ENCODE data around the gene GAREM2. TPM values are rescaled to one million over a fixed set of nuclear protein-coding genes. Genes with fewer than 3 reads are reported as not detected.

Gene GAREM2
- total RNA-seq, 2 experiments from 2014 or later = 2.2 to 2.7 TPM

DNA sequence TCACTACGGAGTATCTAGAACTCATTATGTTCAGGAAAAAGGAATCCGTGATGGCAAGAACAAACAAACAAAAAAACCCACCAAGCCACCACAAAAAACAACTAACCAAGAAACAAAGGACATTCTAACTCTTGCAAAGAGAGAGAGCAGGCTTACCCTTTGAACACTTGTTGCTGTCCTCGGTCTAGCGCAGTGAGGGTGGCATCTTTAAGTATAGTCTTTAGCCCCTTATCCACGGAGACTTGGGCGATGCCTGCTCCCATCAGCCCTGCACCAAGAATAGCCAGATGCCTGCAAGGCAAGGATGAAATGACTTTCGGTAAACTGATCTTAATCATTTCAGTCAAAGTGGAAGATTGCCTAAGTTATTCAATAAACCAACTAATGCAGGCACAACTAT, 31.0 kb downstream of the GAREM2 start:
- Mint-ChIP-seq H3K4me1 (ENCODE audit: low read depth) (no peaks in the 10 kb centered on the region), H3K4me3 (no peak overlapping the region), H3K27me3 (no peaks in the 10 kb centered on the region), H3K9me3 (no peaks in the 10 kb centered on the region), H3K27ac (no peak overlapping the region), H3K36me3 (ENCODE audit: low read depth) (peaks cover 37% of the 10 kb centered on the region)
- ChIA-PET POLR2A (no interaction called here), CTCF (no interaction called here)
- intact Hi-C loops (cut with micrococcal nuclease) = no loop called here
- ATAC-seq (no peak), DNase-seq (no peak)
- TF ChIP-seq, protein P1, sequence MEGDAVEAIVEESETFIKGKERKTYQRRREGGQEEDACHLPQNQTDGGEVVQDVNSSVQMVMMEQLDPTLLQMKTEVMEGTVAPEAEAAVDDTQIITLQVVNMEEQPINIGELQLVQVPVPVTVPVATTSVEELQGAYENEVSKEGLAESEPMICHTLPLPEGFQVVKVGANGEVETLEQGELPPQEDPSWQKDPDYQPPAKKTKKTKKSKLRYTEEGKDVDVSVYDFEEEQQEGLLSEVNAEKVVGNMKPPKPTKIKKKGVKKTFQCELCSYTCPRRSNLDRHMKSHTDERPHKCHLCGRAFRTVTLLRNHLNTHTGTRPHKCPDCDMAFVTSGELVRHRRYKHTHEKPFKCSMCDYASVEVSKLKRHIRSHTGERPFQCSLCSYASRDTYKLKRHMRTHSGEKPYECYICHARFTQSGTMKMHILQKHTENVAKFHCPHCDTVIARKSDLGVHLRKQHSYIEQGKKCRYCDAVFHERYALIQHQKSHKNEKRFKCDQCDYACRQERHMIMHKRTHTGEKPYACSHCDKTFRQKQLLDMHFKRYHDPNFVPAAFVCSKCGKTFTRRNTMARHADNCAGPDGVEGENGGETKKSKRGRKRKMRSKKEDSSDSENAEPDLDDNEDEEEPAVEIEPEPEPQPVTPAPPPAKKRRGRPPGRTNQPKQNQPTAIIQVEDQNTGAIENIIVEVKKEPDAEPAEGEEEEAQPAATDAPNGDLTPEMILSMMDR (IDR thresholded peaks at IDR 0.05) = no peak

DNA sequence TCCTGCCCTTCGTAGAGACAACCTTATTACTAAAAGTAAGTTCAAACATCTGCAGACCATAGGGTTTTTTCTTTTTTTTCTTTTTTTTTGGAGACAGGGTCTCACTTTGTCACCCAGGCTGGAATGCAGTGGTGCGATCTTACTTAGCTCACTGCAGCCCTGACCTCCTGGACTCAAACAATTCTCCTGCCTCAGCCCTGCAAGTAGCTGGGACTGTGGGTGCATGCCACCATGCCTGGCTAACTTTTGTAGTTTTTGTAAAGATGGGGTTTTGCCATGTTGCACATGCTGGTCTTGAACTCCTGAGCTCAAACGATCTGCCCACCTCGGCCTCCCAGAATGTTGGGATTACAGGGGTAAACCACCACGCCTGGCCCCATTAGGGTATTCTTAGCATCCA, 39.1 kb downstream of the GAREM2 start:
- Mint-ChIP-seq H3K36me3 (ENCODE audit: low read depth) (peaks cover 35% of the 10 kb centered on the region), H3K4me1 (ENCODE audit: low read depth) (no peaks in the 10 kb centered on the region), H3K4me3 (no peak overlapping the region), H3K27ac (no peak overlapping the region), H3K9me3 (no peaks in the 10 kb centered on the region), H3K27me3 (no peaks in the 10 kb centered on the region)
- CTCF ChIA-PET = interaction anchor here (1.7 kb wide), 1 partner anchor 10 kb away, joined by 4 read pairs; no protein-coding TSS in a partner anchor
- no peak for DNase-seq
- POLR2A ChIA-PET = no interaction called here
- intact Hi-C loops (cut with micrococcal nuclease) = no loop called here
- ATAC-seq = no peak
- TF ChIP-seq, protein P1 (IDR thresholded peaks at IDR 0.05) = no peak

DNA sequence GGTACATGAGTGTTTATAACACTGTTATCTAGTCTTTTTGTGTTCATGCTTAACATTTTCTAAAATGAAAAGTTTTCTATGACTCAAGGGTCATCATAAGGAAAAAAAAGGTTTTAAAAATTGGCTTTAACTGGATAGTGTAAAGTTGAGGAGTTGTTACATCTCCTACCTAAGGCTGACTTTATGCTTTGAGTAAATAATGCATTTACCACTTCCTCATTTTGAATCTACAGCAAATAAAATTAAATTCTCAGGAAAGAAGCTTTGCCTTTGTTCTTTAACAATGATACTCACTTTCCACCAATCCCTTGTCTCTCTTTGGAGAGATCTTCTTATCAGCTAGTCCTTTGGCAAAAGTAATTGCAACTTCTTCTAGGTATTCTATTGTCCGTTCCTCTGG, 41.9 kb downstream of the GAREM2 start:
- Mint-ChIP-seq H3K27me3 (no peaks in the 10 kb centered on the region), H3K4me1 (ENCODE audit: low read depth) (no peaks in the 10 kb centered on the region), H3K4me3 (no peak overlapping the region), H3K9me3 (no peaks in the 10 kb centered on the region), H3K36me3 (ENCODE audit: low read depth) (peaks cover 34% of the 10 kb centered on the region), H3K27ac (no peak overlapping the region)
- ATAC-seq (no peak), DNase-seq (no peak)
- TF ChIP-seq, protein P1 (IDR thresholded peaks at IDR 0.05) = no peak
- CTCF ChIA-PET = no interaction called here
- intact Hi-C loops (cut with micrococcal nuclease) = no loop called here
- POLR2A ChIA-PET = no interaction called here

DNA sequence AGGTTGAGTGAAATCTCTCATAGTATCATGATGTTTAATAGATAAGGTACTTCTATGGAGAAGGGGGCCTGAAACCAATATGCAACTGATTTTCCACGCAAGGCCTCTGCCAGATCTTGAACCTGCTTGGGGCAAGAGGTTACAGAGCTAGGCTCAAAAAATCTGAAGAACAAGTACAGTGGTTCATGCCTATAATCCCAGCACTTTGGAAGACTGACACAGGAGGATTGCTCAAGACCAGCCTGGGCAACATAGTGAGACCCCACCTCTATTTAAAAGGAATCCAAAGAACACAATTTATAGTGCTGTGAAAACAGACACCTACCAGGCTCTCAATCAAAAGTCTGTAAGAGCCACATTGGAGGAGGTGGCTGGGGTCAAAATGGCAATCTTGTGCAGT, 42.9 kb downstream of the GAREM2 start:
- Mint-ChIP-seq H3K27ac (no peak overlapping the region), H3K9me3 (no peaks in the 10 kb centered on the region), H3K4me3 (no peak overlapping the region), H3K36me3 (ENCODE audit: low read depth) (peaks cover 33% of the 10 kb centered on the region), H3K27me3 (no peaks in the 10 kb centered on the region), H3K4me1 (ENCODE audit: low read depth) (no peaks in the 10 kb centered on the region)
- ChIA-PET POLR2A (no interaction called here), CTCF (no interaction called here)
- ATAC-seq (no peak), DNase-seq (no peak)
- TF ChIP-seq, protein P1 (IDR thresholded peaks at IDR 0.05) = no peak
- intact Hi-C loops (cut with micrococcal nuclease) = no loop called here

DNA sequence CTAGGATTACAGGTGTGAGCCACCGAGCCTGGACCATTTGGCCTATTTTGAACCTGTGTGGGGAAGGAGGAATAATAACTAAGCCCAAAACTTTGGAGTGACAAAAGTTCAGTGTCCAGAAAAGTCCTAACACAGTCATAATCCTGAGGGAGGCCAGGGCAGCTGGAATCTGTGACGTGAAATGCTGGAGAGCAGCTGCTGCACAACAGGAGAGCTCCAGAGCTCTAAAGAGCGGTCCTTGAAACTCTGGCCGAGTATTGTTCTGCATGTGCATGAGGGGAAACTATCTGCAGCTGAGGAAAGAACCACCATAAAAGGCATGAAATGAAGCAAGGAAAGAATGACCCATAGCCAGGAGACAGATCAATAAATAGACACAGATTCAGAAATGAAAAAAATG, 43.7 kb downstream of the GAREM2 start:
- ChIA-PET CTCF (interaction anchor here (1.5 kb wide), 1 partner anchor 32 kb away, joined by 4 read pairs; no protein-coding TSS in a partner anchor), POLR2A (interaction anchor here (0.6 kb wide), 1 partner anchor 31 kb away, joined by 3 read pairs; no protein-coding TSS in a partner anchor)
- ATAC-seq (no peak), DNase-seq (no peak)
- H3K36me3 Mint-ChIP-seq (ENCODE audit: low read depth) = peaks cover 31% of the 10 kb centered on the region
- H3K27ac Mint-ChIP-seq = no peak overlapping the region
- TF ChIP-seq, protein P1 (IDR thresholded peaks at IDR 0.05) = no peak
- intact Hi-C loops (cut with micrococcal nuclease) = no loop called here
- H3K4me3 Mint-ChIP-seq = no peak overlapping the region
- no peaks in the 10 kb centered on the region for H3K9me3 Mint-ChIP-seq
- H3K4me1 Mint-ChIP-seq (ENCODE audit: low read depth) = no peaks in the 10 kb centered on the region
- H3K27me3 Mint-ChIP-seq = no peaks in the 10 kb centered on the region
